GM18858 (cell line): ENCODE results near the gene NDRG4.

Experiments
- ATAC-seq: cut with Tn5 transposase; IDR thresholded peaks from one replicate; pipeline ENCODE4 v1.9.1; 2021; ENCODE audit not compliant: unreplicated experiment

Gene NDRG4

GRCh38 chr16:58508671-58509251 is 8.8 kb downstream of the NDRG4 start:
- no peak for ATAC-seq

- no peak for ATAC-seq
Measured at GRCh38 chr16:58509256-58510096, 9.5 kb downstream of the NDRG4 start.

GRCh38 chr16:58510097-58510775 is 10.3 kb downstream of the NDRG4 start:
- ATAC-seq: no peak

- ATAC-seq: no peak
Measured at GRCh38 chr16:58510776-58511628, 11.1 kb downstream of the NDRG4 start.

- no peak for ATAC-seq
Measured at GRCh38 chr16:58511933-58512815, 12.2 kb downstream of the NDRG4 start.

- ATAC-seq: no peak
Measured at GRCh38 chr16:58513874-58514273, 13.9 kb downstream of the NDRG4 start.

GRCh38 chr16:58515125-58515870 is 15.4 kb downstream of the NDRG4 start, which contains the start of gene SETD6:
Gene SETD6 (plus strand): TSS chr16:58515517. CDS start chr16:58515538, 21 bp downstream.
- peak; percentile 58 for ATAC-seq

- ATAC-seq: peak; percentile 33
Measured at GRCh38 chr16:58515871-58516767, 16.2 kb downstream of the NDRG4 start.

GRCh38 chr16:58516768-58517107 is 16.8 kb downstream of the NDRG4 start:
- no peak for ATAC-seq

GRCh38 chr16:58518083-58518979 is 18.4 kb downstream of the NDRG4 start:
- peak; percentile 38 for ATAC-seq

- ATAC-seq: no peak
Measured at GRCh38 chr16:58518980-58519368, 19.0 kb downstream of the NDRG4 start.

- no peak for ATAC-seq
Measured at GRCh38 chr16:58519707-58520106, 19.8 kb downstream of the NDRG4 start.

- ATAC-seq: no peak
Measured at GRCh38 chr16:58530179-58530578, 30.2 kb downstream of the NDRG4 start.

GRCh38 chr16:58532414-58532813 is 32.5 kb downstream of the NDRG4 start:
- no peak for ATAC-seq

- ATAC-seq: no peak
Measured at GRCh38 chr16:58533751-58534470, 34.0 kb downstream of the NDRG4 start.

- ATAC-seq: no peak
Measured at GRCh38 chr16:58535100-58535499, 35.2 kb downstream of the NDRG4 start.

- ATAC-seq: no peak
Measured at GRCh38 chr16:58536278-58536677, 36.3 kb downstream of the NDRG4 start.
